ENCODE results near the gene CCDC43.
"Not testable (repeated sequence)": the region's sequence is repeated elsewhere in the genome, so short reads cannot be mapped to it uniquely, and the experiment has no call there.

CCDC43 gene

GRCh38 chr17:44689477-44690217, at the start of gene CCDC43:
Gene CCDC43, minus strand, starts transcription at chr17:44689776. Its CDS starts 23 bp downstream, at chr17:44689753.
- DNase-seq (ENCODE audit: low read depth in 3 of 3): peak; percentile 83 to 86 (median 86)

- no peak for DNase-seq (ENCODE audit: low read depth in 3 of 3)
Observed at GRCh38 chr17:44738214-44738906, 48.8 kb upstream of the CCDC43 start.

- DNase-seq (ENCODE audit: low read depth in 3 of 3): no peak
Observed at GRCh38 chr17:44736551-44737240, 47.1 kb upstream of the CCDC43 start.

- no peak for DNase-seq (ENCODE audit: low read depth in 3 of 3)
Observed at GRCh38 chr17:44734272-44734671, 44.7 kb upstream of the CCDC43 start.

GRCh38 chr17:44733753-44734152, 44.2 kb upstream of the CCDC43 start:
- DNase-seq (ENCODE audit: low read depth in 3 of 3): no peak

GRCh38 chr17:44726121-44726520, 36.5 kb upstream of the CCDC43 start:
- DNase-seq (ENCODE audit: low read depth in 3 of 3): not testable (repeated sequence)

- no peak for DNase-seq (ENCODE audit: low read depth in 3 of 3)
Observed at GRCh38 chr17:44722254-44722653, 32.7 kb upstream of the CCDC43 start.

- no peak for DNase-seq (ENCODE audit: low read depth in 3 of 3)
Observed at GRCh38 chr17:44719444-44719843, 29.9 kb upstream of the CCDC43 start.

- peak; percentile 45 to 74 (median 74) for DNase-seq (ENCODE audit: low read depth in 3 of 3)
Observed at GRCh38 chr17:44708401-44709263, 19.1 kb upstream of the CCDC43 start, which contains the start of gene DBF4B. Gene DBF4B, plus strand, starts transcription at chr17:44708665. Its CDS starts 156 bp downstream, at chr17:44708821.

GRCh38 chr17:44707755-44708400, 18.3 kb upstream of the CCDC43 start:
- DNase-seq (ENCODE audit: low read depth in 3 of 3): no peak

GRCh38 chr17:44700288-44700687, 10.7 kb upstream of the CCDC43 start:
- DNase-seq (ENCODE audit: low read depth in 3 of 3): not testable (repeated sequence)

- DNase-seq (ENCODE audit: low read depth in 3 of 3): no peak
Observed at GRCh38 chr17:44693609-44694008, 4.0 kb upstream of the CCDC43 start.

- not testable (repeated sequence) for DNase-seq (ENCODE audit: low read depth in 3 of 3)
Observed at GRCh38 chr17:44690746-44691306, 1.2 kb upstream of the CCDC43 start.

- DNase-seq (ENCODE audit: low read depth in 3 of 3): no peak
Observed at GRCh38 chr17:44688675-44689476, 700 bp downstream of the CCDC43 start.

- no peak for DNase-seq (ENCODE audit: low read depth in 3 of 3)
Observed at GRCh38 chr17:44688200-44688599, 1.4 kb downstream of the CCDC43 start.

GRCh38 chr17:44687756-44688155, 1.8 kb downstream of the CCDC43 start:
- no peak for DNase-seq (ENCODE audit: low read depth in 3 of 3)

- not testable (repeated sequence) for DNase-seq (ENCODE audit: low read depth in 3 of 3)
Observed at GRCh38 chr17:44683303-44683702, 6.3 kb downstream of the CCDC43 start.

- DNase-seq (ENCODE audit: low read depth in 3 of 3): no peak
Observed at GRCh38 chr17:44677136-44677535, 12.4 kb downstream of the CCDC43 start.

GRCh38 chr17:44673893-44674292, 15.7 kb downstream of the CCDC43 start:
- DNase-seq (ENCODE audit: low read depth in 3 of 3): no peak

Data from stimulated activated CD4-positive, alpha-beta T cell treated with anti-CD3 and anti-CD28 coated beads, TNF-alpha, amount 100 ng/mL, for 4 hours (primary cell).